ENCODE results near the gene PCDH9.

Gene PCDH9

DNA sequence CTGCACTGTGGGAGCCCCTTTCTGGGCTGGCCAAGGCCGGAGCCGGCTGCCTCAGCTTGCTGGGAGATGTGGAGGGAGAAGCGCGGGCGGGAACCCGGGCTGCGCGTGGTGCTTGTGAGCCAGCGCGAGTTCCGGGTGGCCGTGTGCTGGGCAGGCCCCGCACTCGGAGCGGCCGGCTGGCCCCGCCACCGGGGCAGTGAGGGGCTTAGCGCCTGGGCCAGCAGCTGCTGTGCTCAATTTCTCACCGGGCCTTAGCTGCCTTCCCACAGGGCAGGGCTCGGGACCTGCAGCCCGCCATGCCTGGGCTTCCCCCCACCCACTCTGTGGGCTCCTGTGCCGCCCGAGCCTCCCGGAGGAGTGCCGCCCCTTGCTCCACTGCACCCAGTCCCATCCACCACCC is 669.1 kb downstream of the PCDH9 start:
- Mint-ChIP-seq H3K36me3 (no peaks in the 10 kb centered on the region), H3K9me3 (no peaks in the 10 kb centered on the region), H3K4me1 (no peaks in the 10 kb centered on the region), H3K27ac (no peak overlapping the region), H3K27me3 (no peaks in the 10 kb centered on the region), H3K4me3 (no peak overlapping the region)
- ATAC-seq, result no peak

DNA sequence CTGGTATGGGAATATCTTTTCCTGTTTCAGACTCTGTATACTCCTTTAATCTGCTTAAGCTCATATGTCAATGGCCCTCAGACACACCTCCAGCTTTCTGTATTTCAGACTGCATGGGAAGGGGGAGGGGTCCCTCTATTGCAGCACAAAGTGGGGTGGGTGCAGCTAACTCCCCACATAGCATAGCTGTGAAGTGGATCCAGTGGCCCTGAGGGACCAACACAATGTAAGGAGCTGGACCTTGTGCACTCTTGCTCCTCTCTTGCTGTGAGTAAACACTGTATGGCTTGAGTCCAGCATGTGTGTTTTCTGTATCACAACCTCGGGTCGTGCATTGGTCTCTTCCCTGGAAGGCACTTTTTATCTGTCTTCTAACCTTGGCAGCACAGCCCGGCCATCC is 669.9 kb downstream of the PCDH9 start:
- H3K4me3 Mint-ChIP-seq, result no peak overlapping the region
- H3K36me3 Mint-ChIP-seq, result no peaks in the 10 kb centered on the region

DNA sequence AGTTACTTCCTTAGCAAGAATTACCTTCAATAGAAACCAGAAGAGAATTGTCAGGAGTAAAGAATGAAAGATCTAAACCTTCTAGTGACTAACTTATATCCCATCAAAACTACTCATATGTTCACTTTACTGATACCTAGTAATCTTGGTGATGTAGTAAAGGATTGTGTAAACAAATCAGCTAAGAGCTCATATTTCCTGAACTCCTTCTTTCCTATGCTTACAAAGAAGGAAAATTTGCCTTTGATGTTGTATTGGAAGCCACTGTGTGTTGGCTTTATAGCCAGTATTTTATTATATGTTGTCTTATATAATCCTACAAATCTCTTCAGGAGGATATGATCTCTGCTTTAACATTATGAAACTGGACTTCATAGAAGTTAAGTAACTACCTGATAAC is 671.0 kb downstream of the PCDH9 start:
- H3K4me1 Mint-ChIP-seq, result no peaks in the 10 kb centered on the region
- H3K36me3 Mint-ChIP-seq, result no peaks in the 10 kb centered on the region
- H3K27me3 Mint-ChIP-seq, result no peaks in the 10 kb centered on the region
- no peak for ATAC-seq
- H3K9me3 Mint-ChIP-seq, result no peaks in the 10 kb centered on the region
- no peak overlapping the region for H3K4me3 Mint-ChIP-seq
- H3K27ac Mint-ChIP-seq, result no peak overlapping the region

More for the DNA sequence above, 669.9 kb downstream of the PCDH9 start:
- ATAC-seq, result no peak
- no peak overlapping the region for H3K27ac Mint-ChIP-seq
- no peaks in the 10 kb centered on the region for H3K27me3 Mint-ChIP-seq
- no peaks in the 10 kb centered on the region for H3K9me3 Mint-ChIP-seq
- no peaks in the 10 kb centered on the region for H3K4me1 Mint-ChIP-seq

DNA sequence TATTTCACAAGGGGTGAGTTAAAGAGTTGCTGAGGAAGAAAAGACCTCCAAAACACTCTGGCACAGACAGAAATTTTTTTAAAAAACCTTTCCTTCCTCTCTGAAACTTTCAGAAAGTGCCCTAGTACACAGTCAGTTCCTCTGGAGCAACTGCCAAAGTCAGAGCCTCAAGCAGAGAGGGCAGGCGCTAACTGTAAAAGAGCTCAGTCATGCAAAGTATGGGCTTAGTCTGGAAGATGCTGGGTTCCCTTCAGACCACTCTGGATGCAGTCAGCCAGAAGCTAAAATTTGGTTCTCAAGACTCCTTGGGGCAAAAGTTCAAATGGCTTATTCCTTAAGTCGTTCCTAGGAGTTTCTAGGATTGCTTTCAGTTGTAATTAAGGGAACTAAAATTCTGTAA is 671.6 kb downstream of the PCDH9 start:
- Mint-ChIP-seq H3K4me3 (no peak overlapping the region), H3K27ac (no peak overlapping the region), H3K36me3 (no peaks in the 10 kb centered on the region), H3K27me3 (no peaks in the 10 kb centered on the region), H3K4me1 (no peaks in the 10 kb centered on the region), H3K9me3 (no peaks in the 10 kb centered on the region)
- no peak for ATAC-seq

DNA sequence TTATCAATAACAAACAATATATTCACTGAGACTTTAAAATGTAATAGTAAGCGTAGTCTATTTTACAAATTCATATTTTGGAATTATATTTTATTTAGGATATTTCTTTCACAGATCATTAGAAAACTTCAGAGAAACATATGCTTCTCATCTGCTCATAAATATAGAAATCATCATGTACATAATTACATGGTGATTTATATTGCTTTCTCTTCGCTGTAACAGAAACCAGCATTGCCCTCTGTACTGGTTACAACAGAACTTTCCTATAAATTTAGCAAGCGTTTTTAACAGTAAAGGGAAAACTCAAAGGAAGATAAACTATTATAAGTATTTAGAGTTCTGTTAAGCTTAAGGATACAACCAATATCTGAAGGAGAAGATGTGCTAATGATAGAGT is 672.8 kb downstream of the PCDH9 start:
- Mint-ChIP-seq H3K27ac (no peak overlapping the region), H3K4me3 (no peak overlapping the region), H3K4me1 (no peaks in the 10 kb centered on the region), H3K36me3 (no peaks in the 10 kb centered on the region), H3K27me3 (no peaks in the 10 kb centered on the region), H3K9me3 (no peaks in the 10 kb centered on the region)
- no peak for ATAC-seq

DNA sequence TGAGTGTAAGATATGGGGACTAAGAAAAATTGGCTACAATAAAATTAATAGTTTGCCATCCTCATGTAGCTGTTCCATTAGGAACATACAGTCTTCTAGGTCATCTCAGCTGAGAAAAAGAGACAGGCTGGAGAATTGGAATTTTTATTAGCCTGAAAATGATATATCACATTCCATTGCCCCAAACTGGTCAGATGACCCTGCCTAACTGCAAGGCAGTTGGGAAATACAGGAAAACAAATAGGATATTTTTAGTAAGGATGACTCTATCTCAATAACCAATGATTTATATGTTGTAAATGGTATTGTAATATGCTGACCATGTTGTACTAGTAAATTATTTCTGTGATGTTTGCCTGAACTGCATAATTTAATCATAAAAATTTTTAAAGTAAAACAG is 673.8 kb downstream of the PCDH9 start:
- no peak overlapping the region for H3K4me3 Mint-ChIP-seq
- no peak overlapping the region for H3K27ac Mint-ChIP-seq
- ATAC-seq, result no peak
- H3K27me3 Mint-ChIP-seq, result no peaks in the 10 kb centered on the region
- H3K4me1 Mint-ChIP-seq, result no peaks in the 10 kb centered on the region
- no peaks in the 10 kb centered on the region for H3K36me3 Mint-ChIP-seq
- no peaks in the 10 kb centered on the region for H3K9me3 Mint-ChIP-seq

DNA sequence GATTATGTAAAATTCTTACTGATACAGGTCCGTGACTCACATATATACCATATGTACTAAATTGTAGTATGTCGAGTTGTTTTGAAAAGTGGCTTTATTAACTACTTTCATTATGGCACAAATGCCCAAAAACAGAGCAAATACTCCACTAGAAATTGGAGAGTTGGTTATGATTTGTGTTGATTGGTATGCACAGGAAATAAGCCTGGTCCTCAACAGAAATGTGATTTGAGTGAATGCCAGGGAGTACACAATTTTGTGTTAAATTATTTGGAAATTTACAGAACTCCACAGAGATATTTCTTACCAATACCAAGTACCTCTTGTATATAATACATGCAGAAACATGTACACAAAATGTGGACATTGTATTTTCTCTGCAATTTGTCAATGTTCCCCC is 676.7 kb downstream of the PCDH9 start:
- no peaks in the 10 kb centered on the region for H3K27me3 Mint-ChIP-seq
- no peak for ATAC-seq
- H3K36me3 Mint-ChIP-seq, result no peaks in the 10 kb centered on the region
- H3K27ac Mint-ChIP-seq, result no peak overlapping the region
- H3K4me3 Mint-ChIP-seq, result no peak overlapping the region
- no peaks in the 10 kb centered on the region for H3K4me1 Mint-ChIP-seq
- H3K9me3 Mint-ChIP-seq, result no peaks in the 10 kb centered on the region

DNA sequence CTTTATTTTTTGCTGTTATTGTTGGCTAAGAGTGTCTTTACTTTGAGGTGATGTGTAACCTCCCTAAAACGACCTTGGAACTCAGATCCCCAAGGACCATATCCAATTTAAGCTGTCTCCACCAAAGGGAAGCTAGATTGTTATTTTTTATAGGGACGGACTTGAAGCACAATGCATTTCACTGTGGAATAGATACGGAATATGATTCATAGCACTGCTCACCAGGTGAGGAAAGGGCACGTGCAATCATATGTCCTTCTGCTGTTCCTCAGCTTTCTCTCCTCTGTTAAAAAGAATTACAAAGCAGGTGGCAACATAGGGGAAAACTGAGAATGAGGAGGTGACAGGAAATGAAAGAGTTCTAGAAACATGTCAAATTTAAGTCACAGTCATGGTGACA is 679.0 kb downstream of the PCDH9 start:
- Mint-ChIP-seq H3K27ac (no peak overlapping the region), H3K4me3 (no peak overlapping the region), H3K27me3 (no peaks in the 10 kb centered on the region), H3K9me3 (no peaks in the 10 kb centered on the region), H3K4me1 (no peaks in the 10 kb centered on the region), H3K36me3 (no peaks in the 10 kb centered on the region)
- no peak for ATAC-seq

DNA sequence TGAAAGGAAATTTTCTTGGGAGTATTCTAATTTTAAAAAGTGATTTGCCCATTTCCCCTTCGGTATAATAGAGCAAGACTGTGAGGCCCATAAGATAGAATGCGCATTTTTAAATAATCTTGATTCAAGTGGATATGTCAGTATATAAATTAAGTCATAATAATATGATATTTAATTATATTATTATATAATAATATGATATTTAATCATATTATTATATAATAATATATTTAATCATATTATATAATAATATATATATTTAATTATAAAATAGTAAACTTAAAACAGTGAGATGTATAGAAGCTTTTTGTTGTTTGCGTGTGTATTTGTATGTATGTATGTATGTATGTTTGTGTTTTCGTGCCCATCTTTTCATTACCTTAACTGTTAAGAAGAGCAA is 682.5 kb downstream of the PCDH9 start:
- H3K9me3 Mint-ChIP-seq, result no peaks in the 10 kb centered on the region
- no peaks in the 10 kb centered on the region for H3K4me1 Mint-ChIP-seq
- no peaks in the 10 kb centered on the region for H3K36me3 Mint-ChIP-seq
- no peak for ATAC-seq
- H3K4me3 Mint-ChIP-seq, result no peak overlapping the region
- no peaks in the 10 kb centered on the region for H3K27me3 Mint-ChIP-seq
- H3K27ac Mint-ChIP-seq, result no peak overlapping the region

DNA sequence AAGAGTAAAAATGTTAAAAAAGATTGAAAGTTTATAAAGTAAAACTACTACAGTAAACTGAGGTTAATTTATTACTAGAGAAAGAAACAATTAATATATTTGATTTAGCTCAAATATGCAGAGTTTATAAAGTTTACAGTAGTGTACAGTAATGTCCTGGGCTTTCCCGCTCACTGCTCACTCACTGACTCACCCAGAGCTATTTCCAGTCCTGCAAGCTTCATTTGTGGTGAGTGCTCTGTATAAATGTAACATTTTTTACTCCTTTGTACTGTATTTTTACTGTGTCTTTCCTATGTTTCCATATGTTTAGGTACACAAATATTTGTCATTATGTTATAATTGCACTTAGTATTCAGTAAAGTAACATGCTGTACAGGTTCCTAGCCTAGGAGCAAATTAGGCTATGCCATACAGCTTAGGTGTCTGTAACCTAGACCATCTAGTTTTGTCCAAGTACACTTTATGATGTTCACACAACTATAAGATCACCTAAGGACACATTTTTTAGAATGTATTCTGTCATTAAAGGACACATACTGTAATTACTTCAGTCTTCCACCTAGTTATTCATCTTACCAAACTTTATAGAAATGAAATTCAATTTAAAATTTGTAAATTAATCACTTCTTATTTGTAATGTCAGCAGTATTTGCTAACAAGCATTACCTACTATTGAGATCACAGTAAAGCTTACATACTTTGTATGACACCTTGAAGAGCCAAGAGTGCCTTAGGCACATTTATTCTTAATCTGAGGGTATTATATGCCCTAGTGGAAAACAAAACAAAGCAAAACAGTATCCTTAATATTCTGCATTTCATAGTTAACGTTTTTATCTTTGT is 683.4 kb downstream of the PCDH9 start:
- Mint-ChIP-seq H3K9me3 (no peaks in the 10 kb centered on the region), H3K4me1 (no peaks in the 10 kb centered on the region), H3K27ac (no peak overlapping the region), H3K4me3 (no peak overlapping the region), H3K36me3 (no peaks in the 10 kb centered on the region), H3K27me3 (no peaks in the 10 kb centered on the region)
- ATAC-seq, result no peak

DNA sequence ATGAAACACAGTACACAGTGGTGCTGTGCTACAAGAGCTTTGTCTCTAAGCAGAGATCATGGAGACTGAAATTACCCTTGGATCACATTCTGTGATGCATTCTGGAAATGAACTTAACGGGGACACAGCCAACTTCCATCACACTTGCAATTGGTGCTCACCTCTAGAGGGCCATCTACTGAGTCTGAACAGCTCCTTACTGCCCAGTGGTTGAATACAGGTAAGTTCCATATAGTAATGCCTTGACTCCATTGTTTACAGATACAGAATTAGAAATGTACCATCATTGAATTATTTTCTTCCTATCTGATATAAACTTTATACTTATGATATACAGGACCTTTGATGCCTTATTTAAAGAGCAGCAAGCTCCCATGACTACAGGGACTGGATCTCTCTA is 686.4 kb downstream of the PCDH9 start:
- no peaks in the 10 kb centered on the region for H3K4me1 Mint-ChIP-seq
- no peaks in the 10 kb centered on the region for H3K27me3 Mint-ChIP-seq
- no peaks in the 10 kb centered on the region for H3K36me3 Mint-ChIP-seq
- no peak for ATAC-seq
- H3K9me3 Mint-ChIP-seq, result no peaks in the 10 kb centered on the region
- H3K4me3 Mint-ChIP-seq, result no peak overlapping the region
- no peak overlapping the region for H3K27ac Mint-ChIP-seq

DNA sequence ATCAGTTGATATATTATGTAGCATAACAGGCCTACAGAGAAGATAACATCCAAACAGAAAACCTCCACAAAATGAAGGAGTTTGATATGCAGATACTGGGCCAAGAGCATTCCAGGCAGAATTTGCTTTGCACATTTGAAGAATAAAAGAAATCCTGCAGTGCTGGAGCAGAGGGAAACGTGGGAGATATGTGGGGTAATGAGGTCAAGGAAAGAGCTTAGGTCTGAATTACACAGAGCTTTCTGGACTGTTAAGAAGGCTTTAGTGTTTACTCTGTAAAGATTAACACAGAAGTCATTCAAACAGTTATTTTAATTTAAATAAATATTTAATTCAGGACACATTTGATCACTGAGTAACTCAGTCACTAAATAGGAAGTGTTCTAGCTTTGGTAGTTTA is 692.7 kb downstream of the PCDH9 start:
- no peak overlapping the region for H3K27ac Mint-ChIP-seq
- no peaks in the 10 kb centered on the region for H3K27me3 Mint-ChIP-seq

DNA sequence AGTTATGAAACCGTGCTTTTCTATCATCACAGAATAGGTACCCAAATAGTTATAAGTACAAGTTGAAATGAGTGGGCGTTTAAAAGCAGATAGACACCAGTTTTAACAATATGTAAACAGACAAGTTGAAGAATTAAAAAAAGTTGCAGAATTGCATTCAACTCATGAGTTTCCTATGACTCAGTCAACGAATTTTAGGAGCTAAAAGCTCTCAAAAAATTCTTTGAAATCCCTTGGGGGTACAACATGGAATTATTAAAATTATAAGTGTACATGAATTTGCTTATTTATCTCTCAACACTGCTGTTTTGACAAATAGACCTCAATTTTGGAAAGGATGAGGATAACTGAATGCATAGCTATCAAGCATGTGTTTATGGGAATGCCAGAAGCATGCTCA is 693.4 kb downstream of the PCDH9 start:
- H3K36me3 Mint-ChIP-seq, result no peaks in the 10 kb centered on the region
- H3K9me3 Mint-ChIP-seq, result no peaks in the 10 kb centered on the region
- ATAC-seq, result no peak
- H3K27me3 Mint-ChIP-seq, result no peaks in the 10 kb centered on the region
- H3K27ac Mint-ChIP-seq, result no peak overlapping the region
- H3K4me3 Mint-ChIP-seq, result no peak overlapping the region
- no peaks in the 10 kb centered on the region for H3K4me1 Mint-ChIP-seq

More for the DNA sequence above, 692.7 kb downstream of the PCDH9 start:
- Mint-ChIP-seq H3K36me3 (no peaks in the 10 kb centered on the region), H3K9me3 (no peaks in the 10 kb centered on the region), H3K4me3 (no peak overlapping the region), H3K4me1 (no peaks in the 10 kb centered on the region)
- no peak for ATAC-seq

DNA sequence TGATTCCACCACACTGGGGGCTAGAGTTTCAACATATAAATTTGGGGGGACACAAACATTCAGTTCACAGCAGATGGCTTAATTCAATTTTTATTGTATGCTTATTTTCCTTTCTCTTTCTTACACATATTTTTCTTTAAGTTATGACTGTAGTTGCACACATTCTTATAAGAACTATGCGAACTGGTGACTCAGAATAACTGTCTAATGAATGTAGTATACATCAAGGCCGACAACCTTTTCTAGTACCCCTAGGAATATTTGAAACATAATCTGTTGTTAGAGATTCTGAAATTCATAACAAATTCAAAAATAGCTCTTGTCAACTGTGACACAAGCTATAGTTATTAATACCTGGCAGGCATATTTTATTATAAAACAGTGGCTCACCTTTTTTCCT is 695.6 kb downstream of the PCDH9 start:
- no peak for ATAC-seq

DNA sequence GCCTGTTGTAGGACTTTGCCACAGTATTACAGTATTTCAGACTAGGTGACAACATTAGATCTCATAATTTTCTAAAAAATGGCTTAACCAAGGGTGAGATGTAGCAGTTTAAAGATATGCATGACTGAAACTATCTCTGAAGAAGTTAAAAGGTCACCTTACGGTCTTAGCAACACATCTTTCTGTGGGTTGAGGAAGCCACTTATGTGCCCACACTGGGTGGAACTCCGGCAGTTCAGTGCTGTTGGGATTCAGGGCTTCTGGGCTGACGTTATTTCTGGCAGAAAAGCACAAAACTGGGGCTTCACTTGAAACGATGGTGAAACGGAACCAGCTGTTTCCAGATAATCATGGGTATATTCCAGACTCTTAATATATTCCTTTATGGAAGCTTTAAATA is 697.3 kb downstream of the PCDH9 start:
- Mint-ChIP-seq H3K27me3 (no peaks in the 10 kb centered on the region), H3K4me3 (no peak overlapping the region), H3K27ac (no peak overlapping the region), H3K9me3 (no peaks in the 10 kb centered on the region), H3K4me1 (no peaks in the 10 kb centered on the region), H3K36me3 (no peaks in the 10 kb centered on the region)
- ATAC-seq, result no peak

More for the DNA sequence above, 695.6 kb downstream of the PCDH9 start:
- H3K36me3 Mint-ChIP-seq, result no peaks in the 10 kb centered on the region
- H3K27ac Mint-ChIP-seq, result no peak overlapping the region
- H3K27me3 Mint-ChIP-seq, result no peaks in the 10 kb centered on the region
- no peaks in the 10 kb centered on the region for H3K9me3 Mint-ChIP-seq
- H3K4me3 Mint-ChIP-seq, result no peak overlapping the region
- no peaks in the 10 kb centered on the region for H3K4me1 Mint-ChIP-seq

DNA sequence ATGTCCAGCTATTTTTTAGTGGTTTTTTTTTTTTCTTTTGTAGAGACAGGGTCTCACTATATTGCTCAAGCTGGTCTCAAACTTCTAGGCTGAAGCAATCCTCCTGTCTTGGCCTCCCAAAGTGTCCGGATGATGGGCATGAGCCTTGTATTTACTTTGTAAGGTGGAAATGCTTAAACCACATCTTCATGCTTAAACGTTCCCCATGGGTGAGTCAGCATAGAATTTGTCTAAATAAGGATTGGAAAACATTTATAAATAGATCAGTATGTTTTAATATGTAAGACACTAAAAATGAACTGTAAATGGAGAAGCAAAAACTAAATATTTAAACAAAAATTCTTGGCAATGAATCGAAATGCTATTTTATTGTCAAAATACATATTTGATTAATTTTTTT is 698.0 kb downstream of the PCDH9 start:
- H3K36me3 Mint-ChIP-seq, result no peaks in the 10 kb centered on the region
- H3K27ac Mint-ChIP-seq, result no peak overlapping the region
- H3K27me3 Mint-ChIP-seq, result no peaks in the 10 kb centered on the region
- no peaks in the 10 kb centered on the region for H3K9me3 Mint-ChIP-seq
- ATAC-seq, result no peak
- H3K4me3 Mint-ChIP-seq, result no peak overlapping the region
- no peaks in the 10 kb centered on the region for H3K4me1 Mint-ChIP-seq
